ENCODE data around the gene LYZL1.

DNA sequence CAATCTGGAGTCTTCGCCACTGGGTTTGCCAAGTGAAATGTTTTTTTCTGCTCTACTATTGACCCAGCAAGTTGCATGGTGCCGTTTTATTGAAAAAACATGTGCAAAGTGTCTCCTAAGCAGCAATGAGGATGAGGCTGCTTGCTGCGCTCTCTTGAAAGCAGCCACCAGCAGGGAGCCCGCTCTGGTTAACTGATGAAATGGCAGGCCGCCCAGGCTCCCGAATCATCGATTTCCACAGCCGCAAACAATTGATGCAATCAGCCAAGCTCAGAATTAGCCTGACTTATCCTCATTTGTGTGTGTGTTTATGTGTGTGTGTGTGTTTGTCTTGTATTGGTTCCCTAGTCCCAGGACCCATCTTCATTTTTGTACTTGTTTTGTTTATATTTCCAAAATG, 22.2 kb upstream of the LYZL1 start:
- TF ChIP-seq CTCF (conservative IDR thresholded peaks at IDR 0.05 in 1 of 2, IDR thresholded peaks at IDR 0.05 in 1 of 2; ENCODE audit: low read depth in 1 of 2, low read length in 2 of 2) (no peak), EZH2 (IDR thresholded peaks at IDR 0.05; ENCODE audit: low read length, missing control alignments) (no peak)
